ENCODE results near the gene FERMT1. TPM values are rescaled to one million over a fixed set of nuclear protein-coding genes. Genes with fewer than 3 reads are reported as not detected.
"Not testable (repeated sequence)": the region's sequence is repeated elsewhere in the genome, so short reads cannot be mapped to it uniquely, and the experiment has no call there.

Gene FERMT1
- total RNA-seq, 1 donor from 2014 or later, result 0.23 TPM

- DNase-seq (ENCODE audit: low spot score), result no peak
- ATAC-seq, result peak; percentile 10
These were observed 81.0 kb downstream of the FERMT1 start for GRCh38 chr20:6041808-6042265.

GRCh38 chr20:6040958-6041807, 81.6 kb downstream of the FERMT1 start:
- no peak for DNase-seq (ENCODE audit: low spot score)

GRCh38 chr20:6040540-6040939, 82.3 kb downstream of the FERMT1 start:
- ATAC-seq, result no peak
- DNase-seq (ENCODE audit: low spot score), result no peak

More at GRCh38 chr20:6040958-6041807, 81.6 kb downstream of the FERMT1 start:
- ATAC-seq, result peak; percentile 4

- no peak for ATAC-seq
- DNase-seq (ENCODE audit: low spot score), result no peak
These were observed 83.1 kb downstream of the FERMT1 start for GRCh38 chr20:6039766-6040165.

GRCh38 chr20:6038256-6038655, 84.6 kb downstream of the FERMT1 start:
- DNase-seq (ENCODE audit: low spot score) (no peak), ATAC-seq (no peak)

GRCh38 chr20:6037082-6037481, 85.7 kb downstream of the FERMT1 start:
- ATAC-seq (no peak), DNase-seq (ENCODE audit: low spot score) (no peak)

GRCh38 chr20:6036213-6036612, 86.6 kb downstream of the FERMT1 start:
- DNase-seq (ENCODE audit: low spot score) (no peak), ATAC-seq (no peak)

- ATAC-seq (no peak), DNase-seq (ENCODE audit: low spot score) (no peak)
These were observed 88.5 kb downstream of the FERMT1 start for GRCh38 chr20:6034134-6034969.

- DNase-seq (ENCODE audit: low spot score); ATAC-seq: not testable (repeated sequence)
These were observed 89.9 kb downstream of the FERMT1 start for GRCh38 chr20:6032907-6033306.

- DNase-seq (ENCODE audit: low spot score) (no peak), ATAC-seq (no peak)
These were observed 92.3 kb downstream of the FERMT1 start for GRCh38 chr20:6030453-6031080.

GRCh38 chr20:6029538-6029937, 93.3 kb downstream of the FERMT1 start:
- DNase-seq (ENCODE audit: low spot score), result no peak
- ATAC-seq, result no peak

- no peak for ATAC-seq
- DNase-seq (ENCODE audit: low spot score), result no peak
These were observed 94.0 kb downstream of the FERMT1 start for GRCh38 chr20:6028818-6029217.

GRCh38 chr20:6026051-6026450, 96.8 kb downstream of the FERMT1 start:
- ATAC-seq (no peak), DNase-seq (ENCODE audit: low spot score) (no peak)

Other genes with a start within 250 kb of the FERMT1 start
- 0.23 TPM for gene CHGB, start 211.5 kb downstream of the FERMT1 start, total RNA-seq
- gene TRMT6, start 172.5 kb downstream of the FERMT1 start, total RNA-seq, result 2.7 TPM
- gene MCM8, start 172.4 kb downstream of the FERMT1 start, total RNA-seq, result 1.4 TPM
- gene CRLS1, start 116.9 kb downstream of the FERMT1 start, total RNA-seq, result 67.6 TPM
- gene LRRN4, start 69.0 kb downstream of the FERMT1 start, total RNA-seq, result 0.40 TPM